BLaER1 treated with 17β-estradiol and CSF1 and Interleukin-3, amounts not matched to agents 10 nM and 100 nM (cell line): ENCODE data around the gene ENPP4.
"Not testable (repeated sequence)": the region's sequence is repeated elsewhere in the genome, so short reads cannot be mapped to it uniquely, and the experiment has no call there.

Experiments
- H3K27ac ChIP-seq, 11 experiments: shearing (Covaris generic); formaldehyde crosslinking; 2 replicates each; pipeline ENCODE4 v1.8.1; 2022
- H3K27me3 ChIP-seq, 11 experiments: shearing (Covaris generic); formaldehyde crosslinking; 2 replicates each; pipeline ENCODE4 v1.8.1; 2022
- H3K36me3 ChIP-seq, 11 experiments: shearing (Covaris generic); formaldehyde crosslinking; 2 replicates each; pipeline ENCODE4 v1.8.1; 2022
- H3K4me1 ChIP-seq, 10 experiments: shearing (Covaris generic); formaldehyde crosslinking; 2 replicates each; pipeline ENCODE4 v1.8.1; 2022
- H3K4me2 ChIP-seq, 11 experiments: shearing (Covaris generic); formaldehyde crosslinking; 2 replicates each; pipeline ENCODE4 v1.8.1; 2022
- H3K4me3 ChIP-seq, 10 experiments: shearing (Covaris generic); formaldehyde crosslinking; 2 replicates each; pipeline ENCODE4 v1.8.1; 2022
- H3K9ac ChIP-seq, 11 experiments: shearing (Covaris generic); formaldehyde crosslinking; 2 replicates each; pipeline ENCODE4 v1.8.1; 2022
- H3K9me3 ChIP-seq, 11 experiments: shearing (Covaris generic); formaldehyde crosslinking; replicated peaks in 1 of 11; 2 replicates each; pipeline ENCODE4 v1.8.1; 2022
- H4K20me1 ChIP-seq, 11 experiments: shearing (Covaris generic); formaldehyde crosslinking; 2 replicates each; pipeline ENCODE4 v1.8.1; 2022
- Cebpa-rat ChIP-seq, 11 experiments: shearing (Covaris generic); IDR thresholded peaks; 2 replicates each; pipeline ENCODE4 v1.8.1; 2022

ENPP4 gene

DNA sequence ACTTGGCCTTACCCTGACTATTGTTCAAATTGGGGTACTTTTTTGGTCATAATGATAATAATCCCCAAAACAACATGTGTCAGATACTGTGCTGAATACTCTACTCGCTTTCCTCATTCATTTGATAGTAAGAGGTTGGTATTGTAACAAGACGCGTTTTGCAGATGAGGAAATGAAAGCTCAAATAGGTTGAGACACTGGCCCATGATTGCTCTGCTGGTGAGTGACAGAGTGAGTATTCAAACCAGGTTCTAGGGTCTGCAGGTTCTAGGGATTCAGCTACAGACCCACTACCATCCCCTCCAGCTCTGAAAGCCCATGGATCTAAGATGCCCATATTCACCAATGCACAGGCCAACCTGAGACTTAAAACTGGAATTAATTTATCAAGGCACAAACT is 1.3 kb upstream of the ENPP4 start:
- no peaks in the 10 kb centered on the region for H3K36me3 ChIP-seq
- no peaks in the 10 kb centered on the region for H3K4me1 ChIP-seq
- TF ChIP-seq Cebpa-rat (IDR thresholded peaks at IDR 0.05): no peak
- no peak overlapping the region for H3K4me3 ChIP-seq
- H3K9me3 ChIP-seq: peaks cover 6 to 17% (median 12%) of the 10 kb centered on the region in 11 experiments; a peak in 20 of 22 replicates
- H3K27me3 ChIP-seq: no peaks in the 10 kb centered on the region
- no peak overlapping the region for H3K9ac ChIP-seq
- no peak overlapping the region for H3K4me2 ChIP-seq
- no peak overlapping the region for H3K27ac ChIP-seq
- H4K20me1 ChIP-seq: no peaks in the 10 kb centered on the region

DNA sequence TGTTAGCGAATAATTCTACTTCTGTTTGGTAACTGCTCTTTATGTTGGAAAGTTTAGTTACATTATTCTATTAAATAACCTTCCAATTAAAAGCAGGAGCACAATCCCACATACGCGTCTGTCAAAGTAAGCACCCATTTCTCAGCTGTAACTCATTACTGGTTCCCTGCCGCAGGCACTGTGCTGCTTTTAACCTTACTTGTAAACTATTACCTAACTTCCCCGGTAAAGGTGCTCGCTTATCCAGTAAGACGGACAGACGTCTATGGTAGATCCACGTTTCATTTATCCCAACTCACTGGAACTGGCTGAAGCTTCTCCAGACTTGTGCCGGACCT is 529 bp upstream of the ENPP4 start:
- no peaks in the 10 kb centered on the region for H3K27me3 ChIP-seq
- no peaks in the 10 kb centered on the region for H4K20me1 ChIP-seq
- no peak overlapping the region for H3K4me3 ChIP-seq
- H3K4me1 ChIP-seq: no peaks in the 10 kb centered on the region
- no peak overlapping the region for H3K4me2 ChIP-seq
- H3K9ac ChIP-seq: no peak overlapping the region
- TF ChIP-seq Cebpa-rat (IDR thresholded peaks at IDR 0.05): no peak
- H3K36me3 ChIP-seq: no peaks in the 10 kb centered on the region
- H3K27ac ChIP-seq: no peak overlapping the region
- H3K9me3 ChIP-seq: peaks cover 6 to 17% (median 12%) of the 10 kb centered on the region in 11 experiments; a peak in 20 of 22 replicates

DNA sequence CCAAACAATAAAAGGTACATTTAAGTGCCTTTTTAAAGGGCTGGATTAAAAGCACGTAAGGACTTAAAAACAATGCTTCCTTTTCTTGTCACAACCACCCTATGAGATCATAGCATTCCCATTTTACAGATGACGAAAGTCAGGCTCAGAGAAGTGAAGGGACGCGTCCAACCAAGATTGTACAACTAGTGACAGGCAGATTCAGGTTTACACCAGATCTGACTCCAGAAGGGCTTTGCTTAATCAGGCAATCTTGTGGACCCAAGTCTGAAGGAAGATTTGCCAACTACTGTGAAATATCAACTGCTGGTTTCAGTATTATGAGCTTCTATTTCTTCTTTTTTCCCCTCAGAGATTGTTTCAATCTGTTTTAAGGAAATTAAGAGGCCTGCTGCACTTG is 877 bp downstream of the ENPP4 start:
- H3K9me3 ChIP-seq: peaks cover 6 to 17% (median 12%) of the 10 kb centered on the region in 11 experiments; a peak in 20 of 22 replicates
- no peak overlapping the region for H3K27ac ChIP-seq
- H3K4me3 ChIP-seq: no peak overlapping the region
- H4K20me1 ChIP-seq: no peaks in the 10 kb centered on the region
- no peaks in the 10 kb centered on the region for H3K27me3 ChIP-seq
- H3K4me2 ChIP-seq: no peak overlapping the region
- no peak for TF ChIP-seq Cebpa-rat (IDR thresholded peaks at IDR 0.05)
- H3K4me1 ChIP-seq: no peaks in the 10 kb centered on the region
- H3K36me3 ChIP-seq: no peaks in the 10 kb centered on the region
- no peak overlapping the region for H3K9ac ChIP-seq

DNA sequence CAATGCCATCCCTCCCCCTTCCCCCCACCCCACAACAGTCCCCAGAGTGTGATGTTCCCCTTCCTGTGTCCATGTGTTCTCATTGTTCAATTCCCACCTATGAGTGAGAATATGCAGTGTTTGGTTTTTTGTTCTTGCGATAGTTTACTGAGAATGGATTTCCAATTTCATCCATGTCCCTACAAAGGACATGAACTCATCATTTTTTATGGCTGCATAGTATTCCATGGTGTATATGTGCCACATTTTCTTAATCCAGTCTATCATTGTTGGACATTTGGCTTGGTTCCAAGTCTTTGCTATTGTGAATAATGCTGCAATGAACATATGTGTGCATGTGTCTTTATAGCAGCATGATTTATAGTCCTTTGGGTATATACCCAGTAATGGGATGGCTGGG is 1.5 kb downstream of the ENPP4 start:
- H3K9me3 ChIP-seq: peaks cover 6 to 17% (median 12%) of the 10 kb centered on the region in 11 experiments; a peak in 20 of 22 replicates
- not testable (repeated sequence) for H3K27ac ChIP-seq, H3K27me3 ChIP-seq, H3K36me3 ChIP-seq, H3K4me3 ChIP-seq, H4K20me1 ChIP-seq, H3K4me1 ChIP-seq, H3K4me2 ChIP-seq, H3K9ac ChIP-seq

DNA sequence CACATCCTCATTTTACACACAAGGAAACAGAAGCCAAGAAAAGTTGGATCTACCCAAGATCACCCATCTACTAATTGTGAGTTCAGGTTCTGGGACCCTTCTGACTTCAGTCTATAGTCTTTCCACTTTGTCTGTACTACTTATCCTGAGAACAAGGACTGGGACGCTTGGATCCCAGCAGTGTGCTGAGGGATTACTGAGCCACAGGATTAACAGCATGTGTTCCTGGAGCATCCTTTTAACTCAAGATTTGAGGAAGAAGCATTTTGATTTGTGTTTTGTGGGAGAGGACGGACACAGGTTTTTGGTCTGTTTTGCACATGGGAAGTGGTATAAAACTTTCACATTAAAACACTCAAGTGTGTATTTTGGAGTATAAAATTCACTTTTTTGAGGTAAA is 4.4 kb downstream of the ENPP4 start:
- H3K36me3 ChIP-seq: no peaks in the 10 kb centered on the region
- no peak overlapping the region for H3K4me2 ChIP-seq
- H3K9me3 ChIP-seq: peaks cover 6 to 17% (median 12%) of the 10 kb centered on the region in 11 experiments; a peak in 20 of 22 replicates
- no peak overlapping the region for H3K27ac ChIP-seq
- no peaks in the 10 kb centered on the region for H3K4me1 ChIP-seq
- no peak overlapping the region for H3K4me3 ChIP-seq
- no peaks in the 10 kb centered on the region for H4K20me1 ChIP-seq
- no peaks in the 10 kb centered on the region for H3K27me3 ChIP-seq
- no peak overlapping the region for H3K9ac ChIP-seq
- TF ChIP-seq Cebpa-rat (IDR thresholded peaks at IDR 0.05): no peak

DNA sequence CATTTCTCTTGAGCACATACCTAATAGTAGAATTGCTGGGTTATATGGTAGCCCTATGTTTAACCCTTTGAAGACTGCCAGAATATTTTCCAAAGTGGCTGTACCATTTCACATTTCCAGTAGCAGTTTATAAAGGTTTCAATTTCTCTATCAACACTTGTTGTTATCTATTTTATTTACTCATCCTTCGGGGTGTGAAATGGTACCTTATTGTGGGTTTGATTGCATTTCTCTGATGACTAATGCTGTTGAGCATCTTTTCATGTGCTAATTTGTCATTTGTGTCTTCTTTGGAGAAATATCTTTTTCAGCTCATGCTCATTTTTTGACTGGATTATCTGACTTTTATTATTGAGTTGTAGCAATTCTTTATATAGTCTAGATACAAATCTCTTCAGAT is 5.4 kb downstream of the ENPP4 start:
- H3K27me3 ChIP-seq: no peaks in the 10 kb centered on the region
- H3K9ac ChIP-seq: no peak overlapping the region

DNA sequence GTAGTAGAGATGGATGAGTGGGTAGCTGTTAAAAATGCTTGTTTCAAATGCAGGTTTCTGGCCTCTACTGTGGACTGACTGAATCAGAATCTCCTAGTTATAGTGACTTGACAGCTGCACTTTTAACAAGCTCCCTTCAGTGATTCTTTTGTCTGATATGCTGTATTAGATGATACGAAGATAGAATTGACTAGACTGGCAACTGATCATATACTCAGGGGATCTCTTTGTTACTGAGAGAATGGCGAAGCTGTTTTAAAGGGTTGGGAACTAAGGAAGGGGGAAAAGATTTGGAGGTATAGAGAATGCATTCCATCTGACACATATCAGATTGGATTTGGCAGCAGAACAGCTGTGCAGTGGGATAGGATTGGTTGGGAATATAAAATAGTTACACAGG is 7.0 kb downstream of the ENPP4 start:
- Histone ChIP-seq H3K9ac (no peak overlapping the region), H3K9me3 (no peaks in the 10 kb centered on the region), H3K27ac (no peak overlapping the region), H4K20me1 (no peaks in the 10 kb centered on the region), H3K4me1 (no peaks in the 10 kb centered on the region), H3K27me3 (no peaks in the 10 kb centered on the region), H3K4me3 (no peak overlapping the region), H3K36me3 (no peaks in the 10 kb centered on the region), H3K4me2 (no peak overlapping the region)
- TF ChIP-seq Cebpa-rat (IDR thresholded peaks at IDR 0.05): no peak

More for the DNA sequence above, 5.4 kb downstream of the ENPP4 start:
- H3K4me3 ChIP-seq: no peak overlapping the region
- H3K9me3 ChIP-seq: peaks cover under 1 to 8% (median 3%) of the 10 kb centered on the region in 11 experiments; a peak in 20 of 22 replicates
- no peak overlapping the region for H3K27ac ChIP-seq
- TF ChIP-seq Cebpa-rat (IDR thresholded peaks at IDR 0.05): no peak
- H4K20me1 ChIP-seq: no peaks in the 10 kb centered on the region
- H3K4me1 ChIP-seq: no peaks in the 10 kb centered on the region
- no peaks in the 10 kb centered on the region for H3K36me3 ChIP-seq
- no peak overlapping the region for H3K4me2 ChIP-seq

DNA sequence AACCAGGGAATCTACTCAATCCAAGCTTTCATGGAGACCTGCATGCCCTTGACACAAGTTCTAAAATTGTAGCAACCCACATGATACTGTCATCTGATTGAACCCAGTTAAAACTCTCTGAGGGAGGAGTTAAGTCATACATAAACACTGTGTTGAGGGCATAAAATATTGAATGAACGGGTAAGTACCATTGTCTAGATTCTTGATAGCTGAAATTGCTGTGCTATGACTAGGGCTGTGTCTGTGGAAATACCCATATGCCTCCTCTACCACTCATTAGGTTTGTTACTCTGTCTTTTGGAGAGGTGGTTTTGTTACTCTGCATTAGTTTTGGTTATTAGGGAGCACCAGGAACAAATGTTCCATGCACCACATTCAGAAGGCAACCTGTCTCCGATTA is 7.6 kb downstream of the ENPP4 start:
- Histone ChIP-seq H3K27ac (no peak overlapping the region), H3K36me3 (no peaks in the 10 kb centered on the region), H3K9ac (no peak overlapping the region), H4K20me1 (no peaks in the 10 kb centered on the region), H3K27me3 (no peaks in the 10 kb centered on the region), H3K4me1 (no peaks in the 10 kb centered on the region), H3K9me3 (no peaks in the 10 kb centered on the region), H3K4me2 (no peak overlapping the region), H3K4me3 (no peak overlapping the region)
- TF ChIP-seq Cebpa-rat (IDR thresholded peaks at IDR 0.05): no peak

DNA sequence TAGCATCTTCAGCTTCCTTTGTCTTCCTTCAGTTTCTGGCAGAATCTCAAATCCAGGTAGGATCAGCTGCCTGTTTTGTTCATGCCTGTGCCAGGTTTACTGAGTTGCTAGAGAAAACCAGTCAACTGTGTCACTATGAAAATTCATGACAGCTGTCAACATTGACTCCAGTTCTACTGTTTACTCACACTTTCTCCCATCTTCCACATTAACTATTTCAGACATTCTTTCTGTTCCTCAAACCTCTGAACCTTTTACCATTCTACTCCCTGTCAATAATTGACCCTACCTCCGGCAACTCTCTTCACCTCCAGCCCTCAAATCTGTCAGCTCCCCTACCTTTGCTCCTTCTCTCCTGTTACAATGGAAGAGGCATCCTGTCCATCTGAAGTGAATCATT is 8.5 kb downstream of the ENPP4 start:
- Histone ChIP-seq H3K9ac (no peak overlapping the region), H3K9me3 (no peaks in the 10 kb centered on the region), H3K4me2 (no peak overlapping the region), H3K36me3 (no peaks in the 10 kb centered on the region), H3K4me3 (no peak overlapping the region), H4K20me1 (no peaks in the 10 kb centered on the region), H3K27ac (no peak overlapping the region), H3K27me3 (no peaks in the 10 kb centered on the region), H3K4me1 (no peaks in the 10 kb centered on the region)
- no peak for TF ChIP-seq Cebpa-rat (IDR thresholded peaks at IDR 0.05)

DNA sequence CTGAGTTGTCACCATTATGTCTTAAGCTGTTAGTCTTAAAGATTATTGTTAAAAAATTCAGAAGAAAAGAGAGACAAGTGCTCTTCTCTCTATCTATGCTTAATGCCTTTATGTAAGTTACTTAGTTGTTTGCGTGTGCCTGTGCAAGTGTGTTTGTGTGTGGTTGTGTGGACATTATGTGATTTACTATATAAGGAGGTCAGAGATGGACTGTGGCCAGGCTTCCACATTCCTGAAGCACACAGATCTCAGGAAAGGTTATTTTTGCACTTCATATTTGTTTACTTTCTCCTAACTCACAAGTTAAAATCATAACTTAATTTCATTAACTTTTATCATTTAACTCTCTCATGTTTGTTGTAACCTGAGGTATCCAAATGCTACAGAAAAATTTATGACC is 14.5 kb downstream of the ENPP4 start:
- Histone ChIP-seq H3K36me3 (no peaks in the 10 kb centered on the region), H3K4me3 (no peak overlapping the region), H3K9ac (no peak overlapping the region), H3K27me3 (no peaks in the 10 kb centered on the region), H3K4me1 (no peaks in the 10 kb centered on the region), H4K20me1 (no peaks in the 10 kb centered on the region), H3K9me3 (no peaks in the 10 kb centered on the region), H3K4me2 (no peak overlapping the region), H3K27ac (no peak overlapping the region)
- no peak for TF ChIP-seq Cebpa-rat (IDR thresholded peaks at IDR 0.05)

DNA sequence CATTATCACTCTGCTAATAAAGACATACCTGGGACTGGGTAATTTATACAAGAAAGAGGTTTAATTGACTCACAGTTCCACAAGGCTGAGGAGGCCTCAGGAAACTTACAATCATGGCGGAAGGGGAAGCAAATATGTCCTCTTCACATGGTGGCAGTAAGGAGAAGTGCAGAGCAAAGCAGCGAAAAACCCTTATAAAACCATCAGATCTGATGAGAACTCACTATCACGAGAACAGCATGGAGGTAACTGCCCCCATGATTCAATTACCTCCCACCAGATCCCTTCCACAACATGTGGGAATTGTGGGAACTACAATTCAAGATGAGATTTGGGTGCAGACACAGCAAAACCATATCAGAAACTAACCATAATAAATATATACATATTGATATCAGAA is 19.3 kb downstream of the ENPP4 start:
- not testable (repeated sequence) for H3K36me3 ChIP-seq, H3K27me3 ChIP-seq, H3K9me3 ChIP-seq, H3K4me3 ChIP-seq, H4K20me1 ChIP-seq, H3K4me2 ChIP-seq, H3K27ac ChIP-seq, H3K9ac ChIP-seq
- H3K4me1 ChIP-seq: peaks cover 0 to 15% (median 6%) of the 10 kb centered on the region in 10 experiments; a peak in 11 of 20 replicates
